ENCODE data around the gene PDCD1.

The PDCD1 gene

DNA sequence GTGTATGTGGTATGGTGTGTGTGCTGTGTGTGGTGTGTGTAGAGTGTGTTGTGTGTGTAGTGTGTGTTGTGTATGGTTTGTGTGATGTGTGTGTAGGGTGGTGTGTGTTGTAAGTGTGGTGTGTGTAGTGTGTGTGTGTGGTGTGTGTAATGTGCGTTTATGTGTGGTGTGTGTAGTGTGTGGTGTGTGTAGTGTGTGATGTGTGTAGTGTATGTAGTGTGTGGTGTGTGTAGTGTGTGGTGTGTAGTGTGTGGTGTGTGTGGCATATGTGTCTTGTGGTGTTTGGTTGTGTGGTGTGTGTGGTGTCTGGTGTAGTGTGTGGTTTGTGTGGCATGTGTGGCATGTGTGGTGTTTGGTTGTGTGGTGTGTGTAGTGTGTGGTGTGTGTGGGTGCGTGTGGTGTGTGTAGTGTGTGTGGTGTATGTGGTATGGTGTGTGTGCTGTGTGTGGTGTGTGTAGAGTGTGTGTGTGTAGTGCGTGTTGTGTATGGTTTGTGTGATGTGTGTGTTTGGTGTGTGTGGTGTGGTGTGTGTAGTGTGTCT, 6.8 kb upstream of the PDCD1 start (continued):
- TF ChIP-seq, protein P1, sequence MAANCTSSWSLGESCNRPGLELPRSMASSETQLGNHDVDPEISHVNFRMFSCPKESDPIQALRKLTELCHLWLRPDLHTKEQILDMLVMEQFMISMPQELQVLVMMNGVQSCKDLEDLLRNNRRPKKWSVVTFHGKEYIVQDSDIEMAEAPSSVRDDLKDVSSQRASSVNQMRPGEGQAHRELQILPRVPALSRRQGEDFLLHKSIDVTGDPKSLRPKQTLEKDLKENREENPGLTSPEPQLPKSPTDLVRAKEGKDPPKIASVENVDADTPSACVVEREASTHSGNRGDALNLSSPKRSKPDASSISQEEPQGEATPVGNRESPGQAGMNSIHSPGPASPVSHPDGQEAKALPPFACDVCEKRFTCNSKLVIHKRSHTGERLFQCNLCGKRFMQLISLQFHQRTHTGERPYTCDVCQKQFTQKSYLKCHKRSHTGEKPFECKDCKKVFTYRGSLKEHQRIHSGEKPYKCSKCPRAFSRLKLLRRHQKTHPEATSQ (tag by site-specific recombination; IDR thresholded peaks at IDR 0.05): no peak
- peak; percentile 16; the same call in 1 of the 2 replicates for TF ChIP-seq ZNF248 (tag by site-specific recombination; IDR thresholded peaks at IDR 0.05)
- TF ChIP-seq ZNF354C (tag by site-specific recombination; IDR thresholded peaks at IDR 0.05; ENCODE audit: borderline replicate concordance, low read depth): peak; percentile 6; the same call in 1 of the 2 replicates
- TF ChIP-seq ZNF670 (tag by site-specific recombination; IDR thresholded peaks at IDR 0.05; ENCODE audit: low read depth): peak; percentile 4; the same call in 1 of the 2 replicates
- TF ChIP-seq ZNF121 (tag by site-specific recombination; IDR thresholded peaks at IDR 0.05): no peak
- TF ChIP-seq, protein P2, sequence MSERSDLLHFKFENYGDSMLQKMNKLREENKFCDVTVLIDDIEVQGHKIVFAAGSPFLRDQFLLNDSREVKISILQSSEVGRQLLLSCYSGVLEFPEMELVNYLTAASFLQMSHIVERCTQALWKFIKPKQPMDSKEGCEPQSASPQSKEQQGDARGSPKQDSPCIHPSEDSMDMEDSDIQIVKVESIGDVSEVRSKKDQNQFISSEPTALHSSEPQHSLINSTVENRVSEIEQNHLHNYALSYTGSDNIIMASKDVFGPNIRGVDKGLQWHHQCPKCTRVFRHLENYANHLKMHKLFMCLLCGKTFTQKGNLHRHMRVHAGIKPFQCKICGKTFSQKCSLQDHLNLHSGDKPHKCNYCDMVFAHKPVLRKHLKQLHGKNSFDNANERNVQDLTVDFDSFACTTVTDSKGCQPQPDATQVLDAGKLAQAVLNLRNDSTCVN (tag by site-specific recombination; optimal IDR thresholded peaks at IDR 0.05): peak; percentile 5

DNA sequence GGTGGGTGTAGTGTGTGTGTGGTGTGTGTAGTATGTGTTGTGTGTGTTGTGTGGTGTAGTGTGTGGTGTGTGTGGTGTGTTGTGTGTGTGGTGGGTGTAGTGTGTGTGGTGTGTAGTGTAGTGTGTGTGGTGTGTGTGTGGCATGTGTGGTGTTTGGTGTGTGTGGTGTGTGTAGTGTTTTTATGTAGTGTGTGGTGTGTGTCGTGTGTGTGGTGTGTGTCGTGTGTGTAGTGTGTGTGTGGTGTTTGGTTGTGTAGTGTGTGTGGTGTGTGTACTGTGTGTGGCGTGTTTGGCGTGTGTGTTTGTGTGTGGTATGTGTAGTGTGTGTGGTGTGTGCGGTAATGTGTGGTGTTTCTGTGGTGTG, 6.1 kb upstream of the PDCD1 start:
- Histone ChIP-seq H3K27ac (ENCODE audit: extremely low read depth, low read depth, low read length) (no peak overlapping the region), H3K9me3 (ENCODE audit: control insufficient read depth, insufficient read depth, low read depth, low read length) (no peaks in the 10 kb centered on the region), H3K4me1 (ENCODE audit: control insufficient read depth, insufficient read depth, low read length) (no peaks in the 10 kb centered on the region), H3K4me3 (ENCODE audit: low read depth, low read length) (no peak overlapping the region), H3K36me3 (ENCODE audit: control insufficient read depth in 2 of 2, insufficient read depth in 1 of 2, low read length in 2 of 2) (no peaks in the 10 kb centered on the region)
- POLR2A ChIA-PET: no interaction called here
- CTCF ChIA-PET: no interaction called here
- TF ChIP-seq, protein P3, sequence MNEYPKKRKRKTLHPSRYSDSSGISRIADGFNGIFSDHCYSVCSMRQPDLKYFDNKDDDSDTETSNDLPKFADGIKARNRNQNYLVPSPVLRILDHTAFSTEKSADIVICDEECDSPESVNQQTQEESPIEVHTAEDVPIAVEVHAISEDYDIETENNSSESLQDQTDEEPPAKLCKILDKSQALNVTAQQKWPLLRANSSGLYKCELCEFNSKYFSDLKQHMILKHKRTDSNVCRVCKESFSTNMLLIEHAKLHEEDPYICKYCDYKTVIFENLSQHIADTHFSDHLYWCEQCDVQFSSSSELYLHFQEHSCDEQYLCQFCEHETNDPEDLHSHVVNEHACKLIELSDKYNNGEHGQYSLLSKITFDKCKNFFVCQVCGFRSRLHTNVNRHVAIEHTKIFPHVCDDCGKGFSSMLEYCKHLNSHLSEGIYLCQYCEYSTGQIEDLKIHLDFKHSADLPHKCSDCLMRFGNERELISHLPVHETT (tag by site-specific recombination; IDR thresholded peaks at IDR 0.05): no peak
- TF ChIP-seq ZNF785 (tag by site-specific recombination; IDR thresholded peaks at IDR 0.05) (0 out of 2 replicates have a peak, but pooled peaks have one; percentile 5), ZNF266 (tag by site-specific recombination; IDR thresholded peaks at IDR 0.05; ENCODE audit: low read depth) (peak; percentile 40), ZNF558 (tag by site-specific recombination; IDR thresholded peaks at IDR 0.05) (no peak), ZNF302 (tag by site-specific recombination; IDR thresholded peaks at IDR 0.05; ENCODE audit: low read depth) (no peak), ZNF239 (tag by site-specific recombination; IDR thresholded peaks at IDR 0.05) (no peak), BCL11A (tag by site-specific recombination; IDR thresholded peaks at IDR 0.05; ENCODE audit: low read depth) (no peak), TRIM28 (IDR thresholded peaks at IDR 0.05; ENCODE audit: borderline replicate concordance, low read length) (no peak), ZNF274 (IDR thresholded peaks at IDR 0.05; ENCODE audit: low read length) (no peak), ZNF274 (tag by site-specific recombination; IDR thresholded peaks at IDR 0.05; ENCODE audit: borderline replicate concordance) (no peak), ZNF335 (tag by site-specific recombination; conservative IDR thresholded peaks at IDR 0.05) (no peak), ZFP3 (tag by site-specific recombination; IDR thresholded peaks at IDR 0.05; ENCODE audit: low read depth) (no peak), MEIS1 (CRISPR knock-in tag; IDR thresholded peaks at IDR 0.05; ENCODE audit: borderline replicate concordance) (no peak)
- TF ChIP-seq, protein P4, sequence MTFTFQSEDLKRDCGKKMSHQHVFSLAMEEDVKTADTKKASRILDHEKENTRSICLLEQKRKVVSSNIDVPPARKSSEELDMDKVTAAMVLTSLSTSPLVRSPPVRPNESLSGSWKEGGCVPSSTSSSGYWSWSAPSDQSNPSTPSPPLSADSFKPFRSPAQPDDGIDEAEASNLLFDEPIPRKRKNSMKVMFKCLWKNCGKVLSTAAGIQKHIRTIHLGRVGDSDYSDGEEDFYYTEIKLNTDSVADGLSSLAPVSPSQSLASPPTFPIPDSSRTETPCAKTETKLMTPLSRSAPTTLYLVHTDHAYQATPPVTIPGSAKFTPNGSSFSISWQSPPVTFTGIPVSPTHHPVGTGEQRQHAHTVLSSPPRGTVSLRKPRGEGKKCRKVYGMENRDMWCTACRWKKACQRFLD (tag by site-specific recombination; IDR thresholded peaks at IDR 0.05): peak; percentile 62; the same call in 1 of the 2 replicates
- TF ChIP-seq, protein P5, sequence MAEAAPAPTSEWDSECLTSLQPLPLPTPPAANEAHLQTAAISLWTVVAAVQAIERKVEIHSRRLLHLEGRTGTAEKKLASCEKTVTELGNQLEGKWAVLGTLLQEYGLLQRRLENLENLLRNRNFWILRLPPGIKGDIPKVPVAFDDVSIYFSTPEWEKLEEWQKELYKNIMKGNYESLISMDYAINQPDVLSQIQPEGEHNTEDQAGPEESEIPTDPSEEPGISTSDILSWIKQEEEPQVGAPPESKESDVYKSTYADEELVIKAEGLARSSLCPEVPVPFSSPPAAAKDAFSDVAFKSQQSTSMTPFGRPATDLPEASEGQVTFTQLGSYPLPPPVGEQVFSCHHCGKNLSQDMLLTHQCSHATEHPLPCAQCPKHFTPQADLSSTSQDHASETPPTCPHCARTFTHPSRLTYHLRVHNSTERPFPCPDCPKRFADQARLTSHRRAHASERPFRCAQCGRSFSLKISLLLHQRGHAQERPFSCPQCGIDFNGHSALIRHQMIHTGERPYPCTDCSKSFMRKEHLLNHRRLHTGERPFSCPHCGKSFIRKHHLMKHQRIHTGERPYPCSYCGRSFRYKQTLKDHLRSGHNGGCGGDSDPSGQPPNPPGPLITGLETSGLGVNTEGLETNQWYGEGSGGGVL (tag by site-specific recombination; IDR thresholded peaks at IDR 0.05): 0 out of 2 replicates have a peak, but pooled peaks have one; percentile 5
- TF ChIP-seq, protein P6, sequence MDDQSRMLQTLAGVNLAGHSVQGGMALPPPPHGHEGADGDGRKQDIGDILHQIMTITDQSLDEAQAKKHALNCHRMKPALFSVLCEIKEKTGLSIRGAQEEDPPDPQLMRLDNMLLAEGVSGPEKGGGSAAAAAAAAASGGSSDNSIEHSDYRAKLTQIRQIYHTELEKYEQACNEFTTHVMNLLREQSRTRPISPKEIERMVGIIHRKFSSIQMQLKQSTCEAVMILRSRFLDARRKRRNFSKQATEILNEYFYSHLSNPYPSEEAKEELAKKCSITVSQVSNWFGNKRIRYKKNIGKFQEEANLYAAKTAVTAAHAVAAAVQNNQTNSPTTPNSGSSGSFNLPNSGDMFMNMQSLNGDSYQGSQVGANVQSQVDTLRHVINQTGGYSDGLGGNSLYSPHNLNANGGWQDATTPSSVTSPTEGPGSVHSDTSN (CRISPR knock-in tag; IDR thresholded peaks at IDR 0.05): no peak
- TF ChIP-seq, protein P7, sequence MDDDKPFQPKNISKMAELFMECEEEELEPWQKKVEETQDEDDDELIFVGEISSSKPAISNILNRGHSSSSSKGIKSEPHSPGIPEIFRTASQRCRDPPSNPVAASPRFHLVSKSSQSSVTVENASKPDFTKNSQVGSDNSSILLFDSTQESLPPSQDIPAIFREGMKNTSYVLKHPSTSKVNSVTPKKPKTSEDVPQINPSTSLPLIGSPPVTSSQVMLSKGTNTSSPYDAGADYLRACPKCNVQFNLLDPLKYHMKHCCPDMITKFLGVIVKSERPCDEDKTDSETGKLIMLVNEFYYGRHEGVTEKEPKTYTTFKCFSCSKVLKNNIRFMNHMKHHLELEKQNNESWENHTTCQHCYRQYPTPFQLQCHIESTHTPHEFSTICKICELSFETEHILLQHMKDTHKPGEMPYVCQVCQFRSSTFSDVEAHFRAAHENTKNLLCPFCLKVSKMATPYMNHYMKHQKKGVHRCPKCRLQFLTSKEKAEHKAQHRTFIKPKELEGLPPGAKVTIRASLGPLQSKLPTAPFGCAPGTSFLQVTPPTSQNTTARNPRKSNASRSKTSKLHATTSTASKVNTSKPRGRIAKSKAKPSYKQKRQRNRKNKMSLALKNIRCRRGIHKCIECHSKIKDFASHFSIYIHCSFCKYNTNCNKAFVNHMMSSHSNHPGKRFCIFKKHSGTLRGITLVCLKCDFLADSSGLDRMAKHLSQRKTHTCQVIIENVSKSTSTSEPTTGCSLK (tag by site-specific recombination; IDR thresholded peaks at IDR 0.05): no peak
- TF ChIP-seq, protein P8, sequence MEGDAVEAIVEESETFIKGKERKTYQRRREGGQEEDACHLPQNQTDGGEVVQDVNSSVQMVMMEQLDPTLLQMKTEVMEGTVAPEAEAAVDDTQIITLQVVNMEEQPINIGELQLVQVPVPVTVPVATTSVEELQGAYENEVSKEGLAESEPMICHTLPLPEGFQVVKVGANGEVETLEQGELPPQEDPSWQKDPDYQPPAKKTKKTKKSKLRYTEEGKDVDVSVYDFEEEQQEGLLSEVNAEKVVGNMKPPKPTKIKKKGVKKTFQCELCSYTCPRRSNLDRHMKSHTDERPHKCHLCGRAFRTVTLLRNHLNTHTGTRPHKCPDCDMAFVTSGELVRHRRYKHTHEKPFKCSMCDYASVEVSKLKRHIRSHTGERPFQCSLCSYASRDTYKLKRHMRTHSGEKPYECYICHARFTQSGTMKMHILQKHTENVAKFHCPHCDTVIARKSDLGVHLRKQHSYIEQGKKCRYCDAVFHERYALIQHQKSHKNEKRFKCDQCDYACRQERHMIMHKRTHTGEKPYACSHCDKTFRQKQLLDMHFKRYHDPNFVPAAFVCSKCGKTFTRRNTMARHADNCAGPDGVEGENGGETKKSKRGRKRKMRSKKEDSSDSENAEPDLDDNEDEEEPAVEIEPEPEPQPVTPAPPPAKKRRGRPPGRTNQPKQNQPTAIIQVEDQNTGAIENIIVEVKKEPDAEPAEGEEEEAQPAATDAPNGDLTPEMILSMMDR (tag by site-specific recombination; IDR thresholded peaks at IDR 0.05): no peak

All from HEK293 (cell line).